CD4-positive, alpha-beta T cell treated with Interleukin-21 for 1 hour (primary cell): ENCODE data around the gene TAF10.

Source experiments
- DNase-seq: peaks from one replicate; pipeline ENCODE4 v3.0.0-alpha.2; 2020

The TAF10 gene

DNA sequence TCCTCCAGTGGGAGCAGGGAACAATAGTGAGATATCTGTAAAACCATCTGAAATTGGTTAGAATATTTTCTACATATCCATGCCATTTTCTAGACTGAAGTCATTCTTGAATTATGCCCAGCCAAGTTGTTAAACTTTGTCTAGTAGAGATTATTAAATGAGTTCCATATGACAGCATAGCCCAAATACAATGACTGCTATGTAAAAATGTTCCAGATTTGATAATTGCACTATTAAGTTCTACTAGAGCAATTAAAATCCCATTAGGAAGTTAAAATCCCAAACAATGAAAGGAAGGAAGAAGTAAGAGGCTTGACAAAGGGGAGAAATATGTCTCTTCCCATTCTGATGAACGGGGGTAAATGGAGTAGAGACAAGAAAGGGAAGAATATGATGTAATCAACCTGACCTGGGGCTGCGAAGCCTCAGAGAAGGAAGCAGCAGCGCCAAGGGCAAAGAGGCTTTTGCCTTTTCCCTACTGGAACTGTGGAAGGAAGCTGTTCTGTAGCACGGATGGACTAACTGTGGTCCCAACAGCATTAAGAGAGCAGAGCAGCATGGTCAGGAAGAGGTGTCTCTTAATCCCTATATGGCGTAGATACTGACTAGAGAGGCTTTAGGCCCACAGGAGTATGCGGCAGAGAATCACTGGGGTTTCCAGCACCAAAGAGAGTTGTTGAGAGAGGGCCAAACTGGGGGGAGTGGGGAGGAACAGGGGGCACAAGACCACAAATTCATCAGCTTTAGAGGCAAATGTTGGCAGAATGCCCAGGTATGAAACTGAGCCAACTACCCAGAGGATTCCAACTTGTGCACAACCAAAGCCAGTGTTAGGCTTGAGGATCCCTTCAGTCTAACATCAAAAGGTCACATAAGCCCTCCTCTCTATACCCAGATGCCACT lies 35.3 kb downstream of the TAF10 start:
- DNase-seq: no peak

DNA sequence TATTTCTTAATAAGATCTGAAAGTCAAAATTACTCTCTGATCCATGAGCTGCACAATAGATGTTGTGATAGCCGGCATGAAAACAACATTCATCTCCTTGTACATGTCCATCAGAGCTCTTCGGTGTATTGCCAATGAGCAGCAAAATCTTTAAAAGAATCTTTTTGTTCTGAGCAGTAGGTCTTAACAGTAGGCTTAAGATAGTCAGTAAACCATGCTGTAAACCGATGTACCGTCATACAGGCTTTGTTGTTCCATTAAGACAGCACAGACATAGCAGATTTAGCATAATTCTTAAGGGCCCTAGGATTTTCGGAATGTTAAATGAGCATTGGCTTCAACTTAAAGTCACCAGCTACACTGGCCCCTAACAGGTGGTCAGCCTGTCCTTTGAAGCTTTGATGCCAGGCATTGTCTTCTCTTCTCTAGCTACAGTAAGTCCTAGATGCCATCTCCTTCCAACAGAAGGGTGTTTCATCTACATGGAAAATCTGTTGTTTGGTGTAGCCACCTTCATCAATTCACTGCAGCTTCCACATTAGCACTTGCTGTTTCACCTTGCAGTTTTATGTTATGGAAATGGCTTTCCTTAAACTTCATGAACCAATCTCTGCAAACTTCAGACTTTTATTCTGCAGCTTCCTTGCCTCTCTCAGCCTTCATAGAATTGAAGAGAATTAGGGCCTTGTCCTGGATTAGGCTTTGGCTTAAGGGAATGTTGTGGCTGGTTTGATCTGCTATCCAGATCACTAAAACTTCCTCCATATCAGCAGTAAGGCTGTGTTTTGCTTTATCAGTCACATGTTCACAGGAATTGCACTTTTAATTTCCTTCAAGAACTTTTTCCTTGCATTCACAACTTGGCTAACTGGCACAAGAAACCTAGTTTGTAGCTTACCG lies 37.0 kb downstream of the TAF10 start:
- DNase-seq: no peak

DNA sequence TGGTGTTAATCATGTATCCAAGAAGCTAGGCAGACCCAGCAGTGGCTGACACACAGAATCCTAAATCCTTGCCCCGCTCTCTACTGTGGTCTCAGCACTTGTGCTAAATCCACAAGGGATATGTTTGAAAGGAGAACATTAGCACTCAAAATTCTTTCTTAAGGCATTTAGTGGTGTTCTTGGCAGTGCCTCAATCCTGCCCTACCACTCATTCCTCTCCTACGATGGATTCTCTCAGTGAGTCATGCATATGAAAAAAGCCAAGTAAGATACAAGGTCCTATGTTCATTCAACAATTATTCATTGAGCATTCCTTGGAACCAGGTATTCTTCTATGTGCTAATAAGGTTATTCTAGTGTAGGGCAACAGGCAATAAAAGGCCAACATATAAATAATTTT lies 39.8 kb downstream of the TAF10 start:
- no peak for DNase-seq

DNA sequence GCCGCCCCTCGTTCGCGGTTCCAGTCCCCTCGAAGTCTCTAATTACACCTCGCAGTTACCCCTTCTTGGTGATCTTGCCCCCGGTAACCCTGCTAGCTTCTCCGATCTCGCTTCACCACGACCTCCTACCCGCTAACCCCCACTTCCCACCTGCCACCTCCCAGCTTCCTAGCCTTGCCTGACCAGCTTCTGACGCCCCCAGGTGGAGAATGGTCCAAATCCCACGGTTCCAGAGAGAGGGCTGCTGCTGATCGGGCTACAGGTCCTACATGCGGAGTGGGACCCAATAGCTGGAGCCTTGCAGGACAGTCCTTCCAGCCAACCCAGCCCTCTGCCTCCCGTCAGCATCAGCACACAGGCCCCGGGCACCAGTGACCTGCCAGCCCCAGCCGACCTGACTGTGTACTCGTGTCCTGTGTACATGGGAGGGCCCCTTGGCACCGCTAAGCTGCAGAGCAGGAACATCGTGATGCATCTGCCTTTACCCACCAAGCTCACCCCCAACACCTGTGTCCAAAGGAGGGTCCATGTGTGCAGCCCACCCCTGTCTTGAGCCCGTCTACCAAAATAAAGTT lies 40.5 kb downstream of the TAF10 start:
- DNase-seq: no peak

DNA sequence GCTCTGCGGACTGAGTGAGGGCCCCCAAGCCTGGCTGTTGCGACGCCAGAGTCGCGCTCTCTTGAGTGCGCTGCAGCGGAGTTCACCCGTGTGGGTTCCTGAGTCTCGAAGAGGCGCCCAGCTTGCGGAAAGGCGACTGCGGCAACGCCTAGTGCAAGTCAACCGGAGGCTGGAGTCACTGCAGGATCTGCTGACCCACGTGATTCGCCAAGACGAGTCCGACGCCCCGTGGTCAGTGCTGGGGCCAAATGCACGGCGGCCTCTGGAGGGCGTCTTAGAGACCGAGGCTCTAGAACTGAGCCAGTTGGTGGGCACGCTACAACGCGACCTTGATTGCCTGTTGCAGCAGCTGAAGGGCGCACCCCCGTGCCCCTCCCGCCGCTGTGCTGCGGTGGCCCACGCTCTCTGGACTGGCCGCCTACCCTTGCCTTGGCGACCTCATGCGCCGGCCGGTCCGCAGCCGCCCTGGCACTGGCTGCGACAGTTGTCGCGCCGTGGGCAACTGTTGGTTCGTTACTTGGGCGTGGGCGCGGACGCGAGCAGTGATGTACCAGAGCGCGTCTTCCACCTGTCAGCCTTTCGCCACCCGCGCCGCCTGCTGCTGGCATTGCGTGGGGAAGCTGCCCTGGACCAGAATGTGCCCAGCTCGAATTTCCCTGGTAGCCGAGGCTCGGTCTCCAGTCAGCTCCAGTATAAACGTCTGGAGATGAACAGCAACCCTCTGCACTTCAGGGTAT lies 41.2 kb downstream of the TAF10 start:
- DNase-seq: no peak

DNA sequence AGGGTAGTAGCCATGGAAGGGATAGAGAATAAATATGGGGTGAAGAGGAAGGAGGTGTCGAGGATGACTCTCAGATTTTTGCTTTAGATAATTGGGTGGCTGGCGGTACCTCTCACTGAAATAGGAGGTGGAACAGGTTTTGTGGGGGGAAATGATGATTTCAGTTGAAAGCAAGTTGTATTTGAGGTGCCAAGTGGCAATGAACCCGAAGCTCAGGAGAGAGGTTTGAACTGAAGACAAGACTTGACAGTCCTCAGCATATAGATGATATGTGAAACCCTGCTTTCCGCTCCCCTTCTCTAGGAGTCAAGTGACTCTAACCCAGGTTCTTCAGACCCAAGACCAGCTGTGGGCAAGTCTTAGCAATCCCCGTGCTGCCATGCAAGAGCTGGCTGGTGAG lies 42.3 kb downstream of the TAF10 start:
- DNase-seq: no peak

DNA sequence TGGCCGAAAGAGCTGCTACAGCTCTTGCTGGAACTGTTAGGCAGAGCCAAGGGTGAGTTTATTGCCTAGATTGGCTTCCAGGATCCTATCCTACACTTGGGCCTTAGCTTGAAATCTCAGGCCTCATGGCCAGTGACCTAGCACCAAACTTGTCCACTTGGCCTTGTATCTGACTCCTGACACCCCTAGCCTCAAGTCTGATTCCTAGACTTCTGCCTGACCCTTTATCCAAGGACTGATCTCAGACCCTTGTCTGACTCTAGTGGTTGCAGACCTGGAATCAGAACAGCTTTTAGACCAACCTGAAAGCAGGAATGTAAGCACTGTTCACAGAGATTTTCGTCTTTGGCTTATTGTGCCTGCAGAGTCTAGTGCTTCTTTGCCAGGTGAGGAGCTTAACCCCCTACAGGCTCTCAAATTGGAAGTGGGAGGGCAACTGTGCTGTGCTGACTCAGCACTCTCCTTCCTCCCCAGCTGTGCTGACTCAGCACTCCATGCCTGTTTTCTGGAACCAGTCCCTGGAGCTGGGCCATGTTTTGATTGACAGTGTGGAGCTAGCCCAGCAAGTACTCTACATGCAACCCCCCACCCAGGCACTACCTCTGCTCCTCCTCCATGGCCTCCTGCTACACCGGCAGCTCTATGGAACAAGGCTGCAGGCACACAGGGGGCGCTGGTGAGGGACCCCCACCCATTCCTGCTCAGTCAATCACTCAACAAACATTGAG lies 43.7 kb downstream of the TAF10 start:
- no peak for DNase-seq

DNA sequence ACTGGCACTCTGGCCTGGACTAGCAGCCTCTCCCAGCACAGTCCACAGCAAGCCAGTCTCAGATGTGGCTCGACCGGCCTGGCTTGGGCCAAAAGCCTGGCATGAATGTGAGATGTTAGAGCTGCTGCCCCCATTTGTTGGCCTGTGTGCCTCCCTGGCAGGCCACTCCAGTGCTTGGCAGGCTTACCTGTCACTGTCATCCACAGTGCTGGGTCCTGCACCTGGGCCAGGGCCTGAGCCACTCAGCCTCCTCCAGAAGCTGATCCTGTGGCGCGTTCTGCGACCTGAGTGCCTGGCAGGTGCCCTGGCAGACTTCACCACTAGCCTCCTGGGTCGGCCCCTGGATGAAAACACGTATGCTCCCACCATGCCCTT lies 44.7 kb downstream of the TAF10 start:
- no peak for DNase-seq

DNA sequence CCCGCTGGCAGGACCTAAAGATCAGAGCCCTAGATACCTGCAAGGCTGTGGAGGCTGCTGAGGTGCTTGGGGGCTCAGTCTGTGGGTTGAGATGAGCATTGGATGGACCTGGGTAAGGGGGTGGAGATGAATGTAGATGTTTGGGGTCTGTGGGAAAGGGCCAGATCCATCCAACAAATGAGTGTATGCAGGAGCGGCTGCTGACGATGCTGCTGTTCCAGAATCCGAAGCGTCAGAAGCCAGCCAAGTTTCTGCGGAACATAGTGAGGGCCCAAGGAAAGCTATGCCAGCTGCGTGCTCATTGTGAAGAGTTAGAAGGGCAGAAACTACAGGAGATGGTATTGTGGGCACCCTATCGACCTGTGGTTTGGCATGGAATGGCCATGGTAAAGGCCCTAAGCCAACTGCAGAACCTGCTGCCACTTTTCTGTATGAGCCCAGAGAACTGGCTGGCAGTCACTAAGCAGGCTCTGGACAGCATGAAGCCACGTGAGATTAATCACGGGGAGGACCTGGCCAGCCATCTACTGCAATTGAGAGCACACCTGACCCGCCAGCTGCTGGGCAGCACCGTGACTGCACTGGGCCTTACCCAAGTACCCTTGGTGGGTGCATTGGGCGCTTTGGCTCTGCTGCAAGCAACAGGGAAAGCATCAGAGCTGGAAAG lies 45.2 kb downstream of the TAF10 start:
- DNase-seq: no peak

DNA sequence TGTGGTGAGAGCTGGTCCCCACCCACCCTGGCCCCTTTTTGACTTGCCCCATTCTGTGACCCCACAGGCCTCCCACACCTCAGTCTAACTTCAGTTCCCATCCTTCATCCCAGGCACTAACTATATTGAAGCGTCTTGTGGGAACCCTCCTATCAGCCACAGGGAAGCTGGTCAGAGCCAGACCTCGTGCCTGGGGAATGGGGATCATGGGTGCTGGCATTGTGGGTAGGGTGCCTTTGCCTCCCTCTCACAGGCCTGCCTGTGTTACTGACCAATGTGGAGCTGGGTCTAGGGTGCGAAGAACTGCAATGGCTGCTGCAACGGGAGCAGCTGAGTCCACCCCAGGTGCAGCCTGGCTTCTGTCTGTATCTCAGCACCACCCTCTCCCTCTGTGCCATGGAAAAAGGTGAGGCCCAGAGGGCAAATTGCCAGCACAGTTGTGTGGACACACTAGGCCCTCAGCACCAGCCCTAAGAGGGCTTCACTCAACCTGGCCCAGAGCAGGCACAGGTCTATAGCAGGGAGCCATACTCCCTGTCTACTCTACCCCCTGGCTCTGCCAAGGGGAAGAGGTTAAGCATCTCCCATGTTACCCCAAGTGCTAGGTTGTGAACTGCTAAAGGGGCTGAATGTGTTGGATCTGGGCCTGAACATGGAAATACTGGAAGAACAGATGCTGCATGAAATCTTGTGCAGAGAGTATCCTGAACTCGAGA lies 45.9 kb downstream of the TAF10 start:
- no peak for DNase-seq

DNA sequence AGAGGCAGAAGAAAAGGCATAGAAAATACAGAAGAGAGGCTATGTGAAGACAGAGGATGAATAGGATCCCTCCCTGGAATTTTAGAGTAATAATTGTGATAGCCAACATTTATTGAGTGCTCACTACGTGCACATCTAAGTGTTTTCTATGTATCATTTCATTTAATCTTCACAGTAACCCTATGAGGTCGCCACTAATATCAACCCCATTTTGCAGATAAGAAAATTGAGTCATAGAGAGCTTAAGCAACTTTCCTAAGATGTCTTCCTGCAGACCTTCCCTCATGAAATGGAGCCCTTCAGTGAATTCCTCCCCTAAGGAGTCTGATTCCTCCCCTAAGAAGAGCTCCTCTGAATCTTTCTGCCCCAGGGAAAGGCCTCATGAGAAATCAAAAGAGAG lies 46.7 kb downstream of the TAF10 start:
- no peak for DNase-seq

DNA sequence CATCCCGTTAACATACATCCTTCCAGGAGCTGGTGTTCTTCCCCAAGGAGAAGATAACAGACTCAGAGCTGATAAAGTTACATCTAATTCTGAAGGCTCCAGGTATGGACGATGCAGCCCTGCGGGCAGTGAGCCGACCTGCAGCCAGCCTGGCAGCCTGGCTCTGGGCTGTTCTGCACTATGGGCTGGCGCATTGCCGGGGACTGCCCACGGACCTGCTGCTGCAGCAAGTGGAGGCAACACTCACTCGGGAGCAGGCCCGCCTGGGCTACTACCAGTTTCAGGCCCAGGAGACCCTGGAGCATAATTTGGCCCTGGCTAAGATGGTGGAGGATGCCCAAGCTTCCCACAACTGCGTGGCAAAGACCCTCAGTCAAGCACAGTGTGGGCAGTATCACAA lies 48.3 kb downstream of the TAF10 start:
- DNase-seq: no peak

DNA sequence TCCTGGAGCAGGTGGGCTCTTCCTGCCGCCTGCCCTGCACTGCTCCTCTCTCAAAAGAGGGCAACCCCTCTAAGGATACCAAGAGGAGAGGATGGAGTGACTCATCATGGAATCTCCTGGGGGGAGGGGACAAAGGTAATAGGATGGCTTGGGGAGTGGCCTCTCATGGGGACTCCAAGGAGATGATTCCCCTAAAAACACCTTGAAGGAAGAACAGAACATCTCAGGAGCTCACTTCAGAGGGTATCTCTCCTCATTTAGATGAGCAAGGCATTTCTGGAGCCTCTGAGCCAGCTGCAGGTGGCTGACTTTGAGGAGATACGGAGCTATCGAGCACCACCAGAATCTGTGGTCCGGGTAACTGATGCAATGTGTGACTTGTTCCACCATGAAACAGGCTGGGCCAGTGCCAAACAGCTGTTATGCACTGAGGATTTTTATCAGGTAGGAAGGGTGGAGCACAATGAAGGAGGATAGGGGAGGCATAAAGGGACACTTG lies 48.8 kb downstream of the TAF10 start:
- no peak for DNase-seq

DNA sequence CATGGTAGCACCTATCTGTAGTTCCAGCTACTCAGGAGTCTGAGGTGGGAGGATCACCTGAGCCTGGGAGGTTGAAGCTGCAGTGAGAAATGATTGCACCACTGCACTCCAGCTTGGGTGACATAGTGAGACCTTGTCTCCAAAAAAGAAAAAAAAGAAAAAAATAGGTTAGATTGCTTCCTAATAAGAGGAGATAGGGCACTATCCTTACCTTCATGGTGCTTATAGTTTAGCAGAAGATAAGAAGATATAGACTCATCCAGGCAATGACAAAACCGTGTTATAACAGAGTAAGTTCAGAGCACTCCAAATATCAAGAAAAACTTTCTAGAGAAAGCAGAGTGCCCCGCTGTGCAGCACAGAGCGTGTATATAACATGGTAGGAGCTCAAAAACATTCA lies 50.7 kb downstream of the TAF10 start:
- no peak for DNase-seq
